T-helper 1 cell (primary cell): Measurements from ENCODE around the gene MID1.

Source experiments
- DNase-seq, 5 donors: peaks; one replicate each; pipeline ENCODE4 v3.0.0-alpha.2; 2012 to 2020

The MID1 gene

DNA sequence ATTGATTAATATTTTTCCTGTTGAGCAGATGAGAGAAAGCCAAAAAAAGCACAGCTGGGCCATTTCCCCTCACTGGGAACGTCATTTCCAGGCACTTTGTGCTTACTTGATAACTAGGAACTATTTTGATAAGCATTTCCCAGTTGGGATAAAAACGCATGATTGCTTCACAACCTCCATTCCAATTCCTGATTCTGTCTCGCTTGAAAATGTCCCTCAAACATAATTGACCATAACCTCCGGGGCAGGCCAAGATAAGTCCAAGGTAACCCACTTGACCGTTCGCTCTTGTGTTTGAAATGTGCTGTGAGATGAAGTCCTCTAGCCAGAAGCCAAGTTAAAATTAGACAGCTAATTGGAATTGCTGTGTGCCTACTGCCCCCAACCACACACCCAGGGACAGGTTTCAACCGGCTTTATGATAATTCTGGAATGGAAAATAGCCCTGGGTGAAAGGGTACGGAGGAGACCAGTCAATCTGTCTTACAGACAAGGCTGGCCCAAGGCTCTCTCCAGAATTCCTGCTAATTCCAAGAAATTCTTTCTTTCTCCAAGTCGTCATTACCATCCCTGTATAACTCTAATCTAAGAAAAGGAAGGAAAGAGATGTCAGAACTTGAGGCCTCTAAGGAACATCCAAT lies 137.1 kb downstream of the MID1 start:
- no peak for DNase-seq

DNA sequence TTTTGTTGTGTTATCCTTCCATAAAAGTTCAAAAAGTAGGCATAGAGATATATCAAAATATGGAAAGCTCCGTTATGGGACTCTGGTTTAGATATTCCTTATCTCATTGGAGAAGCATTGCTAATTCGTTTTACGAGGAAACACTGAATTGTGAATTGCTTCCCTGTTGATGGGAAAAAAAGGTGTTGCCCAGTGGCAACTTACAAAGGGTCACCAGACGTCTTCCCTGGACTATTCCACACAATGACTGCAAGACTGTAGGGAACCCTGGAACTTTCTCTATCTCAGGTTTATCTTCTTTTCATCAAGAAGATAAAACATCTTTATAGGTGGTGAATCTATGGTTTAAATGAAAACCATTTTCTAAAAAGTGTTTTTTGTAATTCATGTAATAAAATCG lies 137.7 kb downstream of the MID1 start:
- no peak for DNase-seq

DNA sequence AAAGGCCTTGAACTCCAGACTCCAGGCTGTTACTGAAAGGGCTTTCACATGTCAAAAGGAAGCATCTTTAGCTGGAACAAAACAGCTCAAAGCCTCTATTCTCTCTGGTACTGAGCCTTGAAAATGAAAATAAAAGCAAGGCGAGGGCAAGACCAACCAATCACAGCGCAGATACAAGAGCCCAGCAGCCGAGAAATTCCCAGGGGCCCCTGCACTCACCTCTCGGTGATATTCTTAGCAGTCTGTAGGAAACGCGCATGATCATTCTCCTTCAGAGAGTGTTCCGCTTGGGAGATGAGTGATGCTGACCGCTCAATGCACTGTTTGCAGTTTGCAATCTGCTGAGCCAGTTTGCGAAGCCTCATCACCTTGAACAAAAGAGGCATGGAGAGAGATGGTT lies 138.1 kb downstream of the MID1 start:
- no peak for DNase-seq

DNA sequence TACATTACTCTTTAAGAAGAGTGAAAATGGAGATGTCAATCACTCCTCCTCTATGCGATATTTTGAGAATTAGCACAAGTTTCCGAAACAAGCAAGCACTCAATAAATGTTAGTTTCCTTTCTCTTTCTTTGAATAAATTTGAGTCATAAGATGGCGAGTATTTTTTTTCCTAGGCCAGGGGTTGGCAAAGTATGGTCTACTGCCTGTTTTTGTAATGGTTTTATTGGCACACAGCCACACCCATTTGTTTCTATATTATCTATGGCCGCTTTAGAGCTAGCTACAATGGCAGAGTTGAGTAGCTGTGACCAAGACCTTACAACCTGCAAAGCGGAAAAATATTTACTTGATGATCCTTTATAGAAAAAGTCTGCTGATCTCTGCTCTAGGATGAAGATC lies 139.5 kb downstream of the MID1 start:
- DNase-seq, result no peak

DNA sequence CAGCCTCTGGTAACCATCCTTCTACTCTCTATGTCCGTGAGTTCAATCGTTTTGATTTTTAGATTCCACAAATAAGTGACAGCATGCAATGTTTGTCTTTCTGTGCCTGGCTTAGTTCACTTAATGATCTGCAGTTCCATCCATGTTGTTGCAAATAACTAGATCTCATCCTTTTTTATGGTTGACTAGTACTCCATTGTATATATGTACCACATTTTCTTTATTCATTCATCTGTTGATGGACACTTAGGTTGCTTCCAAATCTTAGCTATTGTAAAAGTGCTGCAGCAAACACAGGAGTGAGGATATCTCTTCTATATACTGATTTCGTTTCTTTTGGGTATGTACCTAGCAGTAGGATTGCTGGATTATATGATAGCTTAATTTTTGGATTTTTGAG lies 140.9 kb downstream of the MID1 start:
- no peak for DNase-seq

DNA sequence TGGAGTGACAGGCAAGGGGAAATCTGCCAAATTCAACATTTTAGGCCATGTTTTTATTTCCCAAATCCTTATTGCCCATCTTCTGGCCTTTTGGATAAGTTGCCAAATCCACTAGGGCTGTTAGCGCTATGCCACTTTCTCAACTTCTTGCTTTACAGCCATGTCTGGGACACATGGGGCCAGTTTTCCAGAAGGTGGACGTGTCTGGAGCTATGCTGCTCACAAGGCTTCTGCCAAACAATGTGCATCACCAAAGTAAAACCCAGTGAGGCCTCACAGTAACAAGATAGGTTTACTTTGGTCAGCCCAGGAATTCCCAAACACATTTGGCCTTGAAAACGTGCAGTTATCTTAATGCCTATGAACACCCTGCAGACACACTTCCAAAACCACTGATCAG lies 142.9 kb downstream of the MID1 start:
- DNase-seq, result no peak

DNA sequence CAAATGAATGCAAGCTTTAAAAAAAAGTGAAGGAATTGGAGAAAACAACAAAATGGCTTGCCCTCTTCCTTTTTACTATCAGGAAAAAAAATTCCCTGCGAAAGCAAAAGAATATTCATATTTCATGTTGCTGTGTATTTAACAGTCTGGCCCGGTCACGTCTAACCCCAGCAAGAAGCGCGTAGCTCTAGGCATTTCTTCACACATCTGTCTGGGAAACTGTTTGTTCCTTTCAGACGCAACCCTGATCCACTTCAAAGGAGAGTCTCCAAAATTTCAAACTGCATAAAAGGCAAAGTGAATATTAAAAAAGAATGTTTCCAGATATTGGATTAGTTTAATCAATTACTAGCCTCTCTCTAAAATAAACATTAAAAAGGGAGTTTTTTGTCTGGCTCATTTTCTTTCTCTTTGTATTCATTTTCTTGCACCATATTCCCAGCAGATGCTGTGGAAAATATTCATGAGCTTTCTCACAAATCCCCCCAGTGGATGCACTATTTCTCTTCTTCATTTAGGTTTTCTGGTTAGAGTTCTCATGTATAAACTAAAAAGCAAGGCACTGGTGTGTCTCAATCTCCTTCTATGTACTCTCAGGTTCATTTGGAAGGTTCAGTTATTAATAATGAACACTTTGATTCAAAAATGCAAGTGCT lies 145.3 kb downstream of the MID1 start:
- DNase-seq, result no peak

DNA sequence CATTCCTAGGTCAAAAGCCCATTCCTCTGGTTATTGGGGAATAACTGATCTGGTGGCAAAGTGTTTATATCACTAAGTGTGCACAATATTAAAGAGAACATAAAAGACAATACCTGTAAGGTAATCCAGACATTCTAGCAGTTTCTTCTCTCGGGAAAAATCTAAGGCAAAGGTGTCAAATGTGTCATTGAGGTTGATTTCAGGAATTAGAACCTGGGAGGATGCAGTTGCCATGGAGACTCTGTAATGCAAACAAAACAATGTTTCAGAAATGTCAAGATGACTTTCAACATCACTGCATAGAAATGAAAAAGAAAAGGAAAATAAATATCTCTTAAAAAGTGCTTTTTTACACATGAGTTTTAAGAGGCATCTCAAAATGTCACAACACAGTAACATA lies 145.9 kb downstream of the MID1 start:
- DNase-seq, result no peak

DNA sequence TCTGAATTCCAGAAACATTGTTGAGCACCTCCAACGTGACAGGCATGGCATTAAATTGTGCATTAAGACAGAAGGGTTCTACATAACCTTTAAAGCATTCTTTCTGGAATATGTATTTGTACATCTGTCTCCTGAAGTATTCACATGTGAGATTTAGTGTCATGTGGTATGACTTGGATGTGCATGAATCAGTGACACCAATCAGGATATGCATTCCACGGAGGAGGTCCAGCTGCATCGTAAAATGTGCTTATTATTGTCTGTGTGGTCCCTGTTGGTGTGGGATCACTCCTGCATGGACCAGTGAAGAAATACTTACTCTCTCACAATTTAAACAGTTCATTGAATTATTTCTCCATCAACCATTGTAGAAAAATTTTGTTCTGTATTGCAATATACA lies 149.0 kb downstream of the MID1 start:
- DNase-seq, result no peak

DNA sequence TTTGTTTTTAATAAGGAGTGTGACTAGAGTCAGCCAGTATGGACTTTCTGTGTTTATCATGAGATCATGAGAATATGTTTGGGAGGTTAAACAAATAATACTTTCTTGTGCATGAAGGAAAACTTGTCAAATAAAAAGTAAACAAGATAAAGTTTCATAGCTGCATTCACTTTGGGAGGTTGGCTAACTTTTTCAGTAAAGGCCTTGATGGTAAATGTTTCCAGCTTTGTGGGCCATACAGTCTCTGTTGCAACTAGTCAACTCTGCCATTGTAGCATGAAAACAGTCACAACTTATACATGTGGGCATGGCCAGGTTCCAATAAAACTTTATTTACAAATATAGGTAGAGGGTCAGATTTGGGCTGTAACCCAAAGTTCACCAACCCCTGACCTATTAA lies 150.4 kb downstream of the MID1 start:
- DNase-seq, result no peak

DNA sequence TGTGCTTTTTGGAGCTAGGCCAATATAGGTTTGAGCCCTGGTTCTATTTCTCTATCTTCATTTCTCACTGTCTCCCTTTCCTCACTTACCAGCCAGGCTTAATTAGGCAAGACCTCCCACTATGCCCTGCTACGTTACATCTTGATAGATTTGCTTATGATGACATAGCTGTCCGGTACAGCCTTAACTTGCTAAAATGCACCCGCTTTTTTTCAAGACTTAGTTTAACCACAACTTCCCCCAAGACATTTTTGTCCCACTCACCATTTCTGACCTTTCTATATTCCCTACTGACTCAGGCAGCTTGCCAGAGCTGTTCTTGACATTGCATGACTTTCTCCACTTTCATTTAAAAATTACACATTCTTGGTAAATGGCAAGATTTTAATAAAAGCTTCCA lies 152.6 kb downstream of the MID1 start:
- DNase-seq, result no peak

DNA sequence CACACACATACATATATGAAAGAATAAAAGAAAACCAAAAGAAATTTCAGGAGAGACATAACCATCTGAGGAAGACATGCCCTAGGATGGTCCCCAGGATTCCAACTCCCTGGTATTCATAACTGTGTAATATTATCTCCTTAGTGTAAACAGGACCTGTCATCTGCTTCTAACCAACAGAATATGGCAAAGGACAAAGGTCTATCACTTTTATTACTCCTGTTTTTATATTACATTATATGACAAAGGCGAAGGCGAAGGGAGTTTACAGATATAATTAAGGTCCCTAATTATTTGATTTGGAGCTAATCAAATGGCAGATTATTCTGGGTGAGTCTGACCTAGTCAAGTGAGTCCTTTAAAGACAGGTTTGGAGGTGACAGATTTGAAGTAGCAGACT lies 155.1 kb downstream of the MID1 start:
- no peak for DNase-seq

DNA sequence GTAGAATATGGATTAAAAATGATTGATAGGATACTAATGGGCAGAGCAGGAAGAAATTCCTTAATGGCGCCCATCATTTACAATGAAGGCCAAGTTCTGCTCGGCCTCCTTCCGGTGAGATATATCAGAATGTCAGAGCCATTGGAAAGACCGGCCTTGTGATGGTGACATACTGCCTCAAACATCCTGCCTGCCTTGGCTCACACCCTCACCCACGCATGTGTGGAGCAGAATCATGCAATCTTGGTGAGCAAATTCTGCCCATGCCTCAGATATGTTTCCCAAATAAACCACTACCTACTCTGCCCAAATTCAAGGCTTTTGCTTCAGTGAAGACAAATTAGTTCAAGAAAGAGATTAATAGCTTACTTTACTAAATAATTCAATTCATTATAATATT lies 163.3 kb downstream of the MID1 start:
- no peak for DNase-seq

DNA sequence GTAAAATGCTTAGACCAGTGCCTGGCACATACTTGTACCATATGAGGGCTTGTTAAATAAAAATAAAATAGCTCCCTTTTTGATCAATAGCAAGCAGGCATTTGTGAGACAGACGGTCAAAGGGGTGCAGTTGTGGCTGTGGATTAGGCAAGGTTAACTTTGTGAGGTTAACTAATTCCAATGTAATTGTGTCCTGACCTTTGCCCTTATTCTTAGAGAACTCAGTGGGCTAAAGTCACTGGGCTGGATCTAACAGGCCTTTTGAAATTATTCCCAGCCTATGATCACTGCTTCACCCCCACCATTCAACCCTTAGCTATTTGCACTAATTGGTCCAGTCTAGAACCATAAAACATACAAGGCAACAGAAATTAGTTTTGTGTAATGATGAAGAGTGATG lies 166.4 kb downstream of the MID1 start:
- DNase-seq, result no peak

DNA sequence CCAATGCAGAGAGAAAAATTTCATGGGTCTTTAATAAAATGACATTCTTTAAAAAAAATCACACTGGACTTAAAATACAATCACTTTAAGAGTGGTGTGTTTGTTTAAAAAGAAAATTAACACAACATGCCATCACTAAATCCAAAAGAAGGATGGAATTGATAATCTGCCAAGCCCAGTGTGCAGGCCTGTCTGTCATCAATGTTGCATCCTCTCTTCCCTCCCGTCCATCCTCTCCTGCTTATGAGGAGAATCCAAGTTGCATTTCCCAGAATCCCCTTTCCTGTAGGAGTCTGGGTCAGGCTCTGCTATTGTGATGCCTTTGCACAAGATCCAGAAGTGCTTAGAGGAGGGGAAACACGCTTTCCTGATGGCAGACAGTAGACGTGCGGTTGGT lies 169.4 kb downstream of the MID1 start:
- no peak for DNase-seq

DNA sequence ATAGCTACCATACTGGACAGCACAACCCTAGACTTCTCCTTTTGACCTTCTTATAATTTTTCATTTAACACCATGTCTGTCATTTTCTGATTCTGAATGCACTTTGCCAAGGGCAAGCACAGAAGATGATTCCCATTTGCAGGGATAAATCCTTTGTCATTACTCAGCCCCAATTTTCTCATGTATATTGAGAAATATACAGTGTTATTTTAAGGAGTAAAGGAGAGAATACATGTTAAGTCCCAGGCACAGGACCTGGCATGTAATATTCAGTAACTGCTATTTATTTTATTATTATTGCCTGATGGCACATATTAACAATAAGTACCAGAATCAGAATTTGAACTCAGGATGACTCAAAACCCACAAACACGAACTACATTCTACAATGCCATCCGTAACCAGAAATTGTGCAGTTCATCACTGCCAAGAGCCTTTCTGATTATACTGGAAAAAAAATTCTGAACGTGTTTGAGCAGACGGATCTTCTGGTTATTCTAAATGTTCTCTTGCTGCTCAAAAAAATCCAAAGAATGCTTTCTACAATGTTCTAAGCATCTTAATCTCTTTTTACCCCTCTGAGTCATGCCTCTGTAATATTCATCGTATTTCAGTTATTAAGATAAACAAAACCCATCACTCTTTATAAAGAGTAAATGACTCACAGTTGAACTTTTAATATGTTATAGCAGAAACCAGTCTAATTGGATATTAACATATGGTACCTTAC lies 170.0 kb downstream of the MID1 start:
- no peak for DNase-seq

DNA sequence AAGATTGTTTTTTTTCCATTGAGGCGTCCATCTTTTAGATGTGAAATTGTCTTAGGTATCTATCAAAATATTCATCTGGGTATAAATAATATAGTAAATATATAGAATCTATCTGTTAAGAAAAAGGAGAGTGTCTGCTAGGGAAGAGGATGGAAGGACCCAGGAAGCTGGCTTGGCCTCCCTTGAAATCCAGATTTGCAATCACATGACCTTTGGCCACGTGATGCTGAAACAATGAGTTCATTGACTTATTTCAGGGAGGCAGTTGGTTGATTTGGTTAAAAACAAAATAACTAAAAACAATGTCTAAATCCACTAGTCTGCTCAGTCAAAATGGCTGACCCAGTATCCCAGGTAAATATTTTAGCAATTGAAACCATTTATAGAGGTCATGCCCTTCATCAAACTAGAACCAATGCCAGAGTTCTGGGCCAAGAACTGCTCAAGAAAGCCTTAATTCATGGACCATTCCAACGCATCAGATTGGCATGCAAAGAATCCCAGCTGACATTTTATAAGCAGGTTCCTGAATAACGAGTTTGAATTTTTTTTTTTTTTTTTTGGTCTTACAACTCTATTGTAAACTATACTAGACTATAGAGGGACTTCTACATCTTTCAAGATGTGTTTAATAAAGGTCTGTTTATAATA lies 172.7 kb downstream of the MID1 start:
- no peak for DNase-seq

DNA sequence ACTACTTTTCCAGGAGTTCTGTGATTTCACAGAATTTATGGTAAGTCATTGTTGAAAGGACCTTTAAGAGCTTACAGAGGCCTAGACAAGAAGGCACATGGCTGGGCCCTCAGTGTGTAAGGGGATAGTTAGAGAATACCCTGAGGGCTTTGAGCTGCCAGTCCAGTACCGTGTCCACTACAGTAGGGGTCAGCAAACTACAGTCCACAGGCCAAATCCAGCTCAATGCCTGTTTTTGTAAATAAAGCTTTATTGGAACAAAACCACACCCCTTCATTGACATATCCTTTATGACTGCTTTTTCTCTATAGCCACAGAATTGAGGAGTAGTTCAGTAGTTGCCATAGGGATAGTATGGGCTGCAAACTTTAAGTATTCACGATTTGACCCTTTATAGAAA lies 176.2 kb downstream of the MID1 start:
- no peak for DNase-seq

DNA sequence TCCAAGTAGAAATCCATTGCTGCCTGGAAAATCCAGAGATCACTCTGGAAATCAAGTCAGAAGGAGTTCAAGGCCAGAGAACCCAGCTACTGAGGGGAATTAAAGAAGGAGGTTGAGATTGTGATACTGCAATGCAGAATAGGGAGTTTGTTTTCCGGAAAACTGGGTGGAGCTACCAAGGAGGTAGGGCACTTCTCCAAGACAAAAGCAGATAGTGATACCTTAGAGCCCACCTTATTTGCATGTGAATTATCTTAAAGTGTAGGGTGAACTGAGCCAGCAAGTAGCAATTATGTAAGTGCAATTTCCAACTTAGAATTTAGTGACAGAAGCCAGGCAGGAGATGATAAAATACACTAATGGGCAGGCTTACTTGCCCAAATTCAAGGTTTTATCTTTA lies 178.9 kb downstream of the MID1 start:
- DNase-seq, result no peak

DNA sequence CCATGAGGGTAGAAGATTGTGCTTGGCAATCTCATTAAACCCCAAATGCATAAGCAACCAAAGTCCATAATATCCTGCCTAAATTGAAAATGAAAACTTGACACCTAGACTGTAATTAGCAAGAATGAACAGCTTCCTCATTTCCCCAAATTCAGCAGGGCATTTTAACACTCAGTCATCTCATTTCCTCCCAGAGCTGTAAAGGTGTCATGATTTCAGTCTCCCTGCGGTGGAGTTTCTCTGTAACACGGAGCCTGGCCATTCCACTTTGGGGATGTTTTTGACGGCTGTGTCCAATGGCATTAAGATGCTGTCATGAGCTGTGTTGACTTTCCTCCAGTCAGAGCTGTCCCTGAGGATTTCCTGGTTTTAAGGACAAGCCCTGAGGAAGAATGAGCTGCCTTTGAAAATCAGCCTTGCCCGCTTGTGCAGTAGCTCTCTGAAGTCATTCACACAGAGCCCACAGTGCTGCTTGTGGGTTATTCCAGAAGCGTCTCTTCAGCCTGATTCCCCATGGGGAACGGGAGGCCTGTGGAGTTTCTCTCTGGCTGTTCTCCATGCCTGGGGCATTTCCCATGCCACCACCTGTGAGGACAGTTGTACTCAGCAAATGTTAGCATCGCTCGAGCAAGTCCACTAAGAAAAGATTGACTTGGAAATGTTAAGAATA lies 187.0 kb downstream of the MID1 start:
- no peak for DNase-seq

DNA sequence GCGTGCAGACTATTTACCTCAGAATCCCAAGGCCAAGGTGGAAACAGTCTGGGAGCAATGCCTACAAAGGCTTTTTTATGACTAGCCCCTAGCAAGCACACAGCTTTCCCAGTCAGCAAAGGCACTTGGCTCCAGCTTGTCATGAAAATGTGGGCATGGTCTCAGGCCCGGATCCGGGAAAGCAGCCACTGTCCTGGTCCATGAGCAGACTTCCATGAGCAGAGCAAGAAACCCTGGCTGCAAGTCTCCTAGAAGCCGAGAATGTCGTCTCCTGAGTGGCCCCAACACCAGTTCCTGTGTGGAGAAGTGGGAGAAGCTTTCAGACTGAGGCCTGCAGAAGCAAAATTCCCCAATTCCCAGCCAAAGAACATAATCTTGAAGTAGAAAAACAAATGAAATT lies 190.5 kb downstream of the MID1 start:
- no peak for DNase-seq

DNA sequence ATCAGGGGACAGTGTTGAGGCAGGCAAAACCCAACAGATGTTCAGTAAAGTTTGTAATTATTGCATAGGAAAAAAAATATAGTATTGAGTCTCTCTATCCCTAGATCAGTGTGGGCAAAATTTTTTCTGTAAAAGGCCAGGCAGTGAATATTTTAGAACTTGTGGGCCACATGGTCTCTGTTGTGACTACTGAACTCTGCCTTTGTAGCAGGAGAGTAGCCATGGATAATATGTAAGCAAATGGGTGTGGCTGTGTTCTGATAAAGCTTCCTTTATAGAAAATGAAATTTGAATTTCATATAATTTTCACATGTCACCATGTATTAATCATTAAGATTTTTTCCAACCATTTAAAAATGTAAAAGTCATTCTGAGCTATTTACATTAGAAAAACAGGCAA lies 193.1 kb downstream of the MID1 start:
- no peak for DNase-seq

DNA sequence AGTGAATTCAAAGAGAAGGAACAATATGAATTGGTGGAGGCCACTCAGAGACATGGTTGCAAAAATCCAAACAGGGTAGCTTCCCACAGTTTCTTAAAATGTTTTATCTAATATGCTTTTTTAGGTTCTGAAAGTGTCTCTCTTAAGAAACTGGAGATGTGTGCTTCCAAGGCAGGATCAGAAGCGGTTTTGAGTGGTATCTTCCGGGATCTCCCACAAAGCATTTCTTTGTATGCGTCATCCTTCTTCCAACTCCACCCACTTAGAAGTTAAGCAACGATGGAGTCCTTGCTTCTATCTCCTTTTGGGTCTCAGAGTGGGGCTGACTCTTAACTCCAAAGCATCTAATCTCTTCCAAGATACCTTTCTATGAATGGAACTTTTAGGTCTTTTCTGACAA lies 196.7 kb downstream of the MID1 start:
- no peak for DNase-seq
